HepG2 (cell line): Measurements from ENCODE around the gene RIPOR1. TPM values are rescaled to one million over a fixed set of nuclear protein-coding genes. Genes with fewer than 3 reads are reported as not detected.

Experiments
- AGO1 ChIP-seq: fragments of 200-400 bp; formaldehyde crosslinking; IDR thresholded peaks from 2 replicates; pipeline ENCODE4 v1.6.1; 2017; ENCODE audit warnings: mild to moderate bottlenecking, low read depth, low read length, moderate library complexity; ENCODE audit not compliant: poor library complexity, severe bottlenecking
- ATAD3A ChIP-seq: sonication (generic); formaldehyde crosslinking; IDR thresholded peaks from 2 replicates; pipeline ENCODE4 v1.4.0; 2020; ENCODE audit warnings: missing genetic modification reagents
- BRCA1 ChIP-seq: sonication (generic); formaldehyde crosslinking; IDR thresholded peaks from 2 replicates; pipeline ENCODE4 v1.4.0; 2020; ENCODE audit warnings: missing genetic modification reagents
- CTCF ChIP-seq: sonication (generic); formaldehyde crosslinking; IDR thresholded peaks from 2 replicates; pipeline ENCODE4 v1.5.0; 2020; ENCODE audit warnings: mild to moderate bottlenecking, missing genetic modification reagents, moderate library complexity
- E2F5 ChIP-seq: sonication (generic); formaldehyde crosslinking; conservative IDR thresholded peaks from 2 replicates; pipeline ENCODE4 v1.4.0; 2020; ENCODE audit warnings: missing genetic modification reagents
- FOSL2 ChIP-seq: sonication (generic); formaldehyde crosslinking; IDR thresholded peaks from 2 replicates; pipeline ENCODE4 v1.4.0; 2020; ENCODE audit warnings: missing genetic modification reagents
- KLF9 ChIP-seq: IDR thresholded peaks from 2 replicates; pipeline ENCODE4 v1.6.1; 2016; ENCODE audit warnings: low read depth
- LBX2 ChIP-seq: sonication (generic); formaldehyde crosslinking; IDR thresholded peaks from 2 replicates; pipeline ENCODE4 v1.5.0; 2020; ENCODE audit warnings: missing genetic modification reagents, mild to moderate bottlenecking, borderline replicate concordance
- NFYB ChIP-seq: sonication (generic); formaldehyde crosslinking; IDR thresholded peaks from 2 replicates; pipeline ENCODE4 v1.4.0; 2020; ENCODE audit warnings: missing genetic modification reagents
- POGZ ChIP-seq: sonication (generic); formaldehyde crosslinking; IDR thresholded peaks from 2 replicates; pipeline ENCODE4 v1.4.0; 2020; ENCODE audit warnings: mild to moderate bottlenecking, missing genetic modification reagents
- PPARG ChIP-seq: conservative IDR thresholded peaks from 2 replicates; pipeline ENCODE4 v1.6.1; 2016; ENCODE audit warnings: missing biosample characterization, missing genetic modification reagents
- ZBTB34 ChIP-seq: sonication (generic); formaldehyde crosslinking; IDR thresholded peaks from 2 replicates; pipeline ENCODE4 v1.8.0; 2022; ENCODE audit warnings: mild to moderate bottlenecking, missing genetic modification reagents
- ZNF10 ChIP-seq: sonication (generic); formaldehyde crosslinking; IDR thresholded peaks from 2 replicates; pipeline ENCODE4 v1.4.0; 2020; ENCODE audit warnings: mild to moderate bottlenecking, low read depth, missing genetic modification reagents, borderline replicate concordance
- ZNF224 ChIP-seq: sonication (generic); formaldehyde crosslinking; IDR thresholded peaks from 2 replicates; pipeline ENCODE4 v1.5.0; 2020; ENCODE audit warnings: mild to moderate bottlenecking, missing genetic modification reagents
- ZNF276 ChIP-seq: sonication (generic); formaldehyde crosslinking; IDR thresholded peaks from 2 replicates; pipeline ENCODE4 v1.4.0; 2020; ENCODE audit warnings: mild to moderate bottlenecking, low read depth, missing genetic modification reagents
- ZNF280D ChIP-seq: sonication (generic); formaldehyde crosslinking; IDR thresholded peaks from 2 replicates; pipeline ENCODE4 v1.5.1; 2020; ENCODE audit warnings: mild to moderate bottlenecking, missing genetic modification reagents
- ZNF460 ChIP-seq: sonication (generic); formaldehyde crosslinking; IDR thresholded peaks from 2 replicates; pipeline ENCODE4 v1.5.1; 2020; ENCODE audit warnings: missing genetic modification reagents, mild to moderate bottlenecking, borderline replicate concordance
- ZNF549 ChIP-seq: sonication (generic); formaldehyde crosslinking; IDR thresholded peaks from 2 replicates; pipeline ENCODE4 v1.5.0; 2020; ENCODE audit warnings: missing genetic modification reagents
- ZNF704 ChIP-seq: sonication (generic); formaldehyde crosslinking; IDR thresholded peaks from 2 replicates; pipeline ENCODE4 v1.8.1; 2023; ENCODE audit warnings: mild to moderate bottlenecking, inconsistent platforms, moderate library complexity, missing genetic modification reagents, borderline replicate concordance
- polyA plus RNA-seq, 8 experiments: library from polyadenylated mRNA; depleted of rRNA in 3 of 8; stranded (reverse) in 7 of 8; unstranded in 1 of 8; fragments of >200 nt; fragmentation: Illumina TruSeq in 4 of 8; extraction: Trizol in 4 of 8; gene quantifications; 2 replicates each; pipeline versions ENCODE4 v1.2.1 to v1.2.3, GENCODE V29; 2011 to 2016; ENCODE audit warnings: low read depth in 4 of 8, missing spikeins in 1 of 8, mixed read lengths in 1 of 8; ENCODE audit not compliant: insufficient read depth in 1 of 8
- total RNA-seq, 5 experiments: library from RNA; depleted of rRNA; stranded (reverse); fragments of >200 nt; fragmentation: Illumina TruSeq; extraction: Trizol; gene quantifications; 2 replicates each; pipeline ENCODE4 v1.2.3, GENCODE V29; 2016; ENCODE audit warnings: low read depth in 1 of 5

The RIPOR1 gene
- total and polyA plus RNA-seq, 2 of the 13 experiments (the other 11 are each of a cell fraction or from before 2014, with no cell fraction given): 4.6 to 8.1 TPM

- no peak for TF ChIP-seq ZNF280D
- TF ChIP-seq POGZ (CRISPR knock-in tag): no peak
- TF ChIP-seq NFYB (CRISPR knock-in tag): no peak
- TF ChIP-seq KLF9 (CRISPR knock-in tag): no peak
- TF ChIP-seq ZBTB34 (CRISPR knock-in tag): no peak
- no peak for TF ChIP-seq LBX2 (CRISPR knock-in tag)
- no peak for TF ChIP-seq PPARG (CRISPR knock-in tag)
- no peak for TF ChIP-seq ZNF460 (CRISPR knock-in tag)
- no peak for TF ChIP-seq E2F5 (CRISPR knock-in tag)
- no peak for TF ChIP-seq FOSL2
- TF ChIP-seq ZNF224 (CRISPR knock-in tag): no peak
- no peak for TF ChIP-seq ZNF549 (CRISPR knock-in tag)
- no peak for TF ChIP-seq ZNF10 (CRISPR knock-in tag)
- no peak for TF ChIP-seq ATAD3A (CRISPR knock-in tag)
- no peak for TF ChIP-seq ZNF276 (CRISPR knock-in tag)
- no peak for TF ChIP-seq BRCA1
- TF ChIP-seq CTCF (CRISPR knock-in tag): peak; percentile 96
- TF ChIP-seq ZNF704 (CRISPR knock-in tag): no peak
- TF ChIP-seq AGO1: no peak
Measured at GRCh38 chr16:67546761-67547422, 18.3 kb downstream of the RIPOR1 start (continued).
